CD14-positive monocyte (primary cell): Measurements from ENCODE around the gene EXOC6B. TPM values are rescaled to one million over a fixed set of nuclear protein-coding genes. Genes with fewer than 3 reads are reported as not detected.
"Not testable (repeated sequence)": the region's sequence is repeated elsewhere in the genome, so short reads cannot be mapped to it uniquely, and the experiment has no call there.

ENCODE experiments used
- DNase-seq, 3 donors: peaks; one replicate each; pipeline ENCODE4 v3.0.0-alpha.2; 2011 to 2022
- H2AFZ ChIP-seq: 2 replicates; pipeline ENCODE4 v1.6.0; 2012; ENCODE audit warnings: mild to moderate bottlenecking, low read depth, low read length, inconsistent platforms; ENCODE audit not compliant: insufficient read depth, poor library complexity, severe bottlenecking
- H3K27ac ChIP-seq, 2 donors: 1 replicate in 1 of 2; 2 replicates in 1 of 2; pipeline ENCODE4 v1.5.1; 2012 to 2013; ENCODE audit warnings: low read length in 2 of 2, control low read depth in 1 of 2, inconsistent platforms in 1 of 2, low read depth in 1 of 2, mild to moderate bottlenecking in 1 of 2
- H3K27me3 ChIP-seq, 2 donors: one replicate each; pipeline versions ENCODE4 v1.6.0 to v1.6.1; 2011 to 2013; ENCODE audit warnings: low read length in 2 of 2; ENCODE audit not compliant: control insufficient read depth in 2 of 2, insufficient read depth in 2 of 2
- H3K36me3 ChIP-seq, 2 donors: replicated peaks in 1 of 2; 1 replicate in 1 of 2; 2 replicates in 1 of 2; pipeline versions ENCODE4 v1.5.1 to v1.6.1; 2012 to 2013; ENCODE audit warnings: low read length in 2 of 2, control low read depth in 1 of 2, inconsistent platforms in 1 of 2, mild to moderate bottlenecking in 1 of 2; ENCODE audit not compliant: insufficient read depth in 2 of 2, control insufficient read depth in 1 of 2
- H3K4me1 ChIP-seq, 2 donors: 1 replicate in 1 of 2; 2 replicates in 1 of 2; pipeline versions ENCODE4 v1.5.1 to v1.6.1; 2012 to 2013; ENCODE audit warnings: low read length in 2 of 2, control low read depth in 1 of 2, inconsistent platforms in 1 of 2, mild to moderate bottlenecking in 1 of 2, moderate library complexity in 1 of 2; ENCODE audit not compliant: insufficient read depth in 2 of 2, control insufficient read depth in 1 of 2
- H3K4me2 ChIP-seq: replicated peaks from 2 replicates; pipeline ENCODE3; 2012; ENCODE audit warnings: low read length, moderate library complexity, mild to moderate bottlenecking; ENCODE audit not compliant: poor library complexity, severe bottlenecking; ENCODE audit errors: extremely low read depth
- H3K4me3 ChIP-seq, 3 experiments: fragments of 200-600 bp in 1 of 3; sonication (generic) in 1 of 3; replicated peaks in 1 of 3; 1 replicate in 2 of 3; 2 replicates in 1 of 3; pipeline ENCODE4 v1.5.1; 2011 to 2013; ENCODE audit warnings: low read length in 3 of 3, mild to moderate bottlenecking in 3 of 3, control low read depth in 2 of 3, low read depth in 2 of 3, inconsistent platforms in 1 of 3, moderate library complexity in 1 of 3
- H3K79me2 ChIP-seq: 2 replicates; pipeline ENCODE4 v1.6.0; 2012; ENCODE audit warnings: mild to moderate bottlenecking, control low read depth, inconsistent platforms, low read length, moderate library complexity; ENCODE audit not compliant: insufficient read depth
- H3K9ac ChIP-seq: 2 replicates; pipeline ENCODE4 v1.6.0; 2017; ENCODE audit warnings: low read length, mild to moderate bottlenecking; ENCODE audit not compliant: insufficient read depth, poor library complexity, severe bottlenecking
- H3K9me3 ChIP-seq, 2 donors: replicated peaks in 1 of 2; 1 replicate in 1 of 2; 2 replicates in 1 of 2; pipeline versions ENCODE4 v1.5.1 to v1.6.1; 2012 to 2013; ENCODE audit warnings: low read length in 2 of 2, control low read depth in 1 of 2; ENCODE audit not compliant: control insufficient read depth in 1 of 2, insufficient read depth in 1 of 2
- H4K20me1 ChIP-seq: 2 replicates; pipeline ENCODE4 v1.6.0; 2012; ENCODE audit warnings: mild to moderate bottlenecking, low read length, control low read depth, moderate library complexity; ENCODE audit not compliant: insufficient read depth
- H3K27ac Mint-ChIP-seq, 7 donors: one replicate each; pipeline ENCODE4 v1.8.0; 2020; ENCODE audit warnings: mild to moderate bottlenecking in 7 of 7, mixed read lengths in 7 of 7, moderate library complexity in 6 of 7, inconsistent platforms in 2 of 7
- H3K27me3 Mint-ChIP-seq, 3 donors: one replicate each; pipeline ENCODE4 v1.8.0; 2021 to 2022; ENCODE audit warnings: low read depth in 3 of 3, mild to moderate bottlenecking in 3 of 3, mixed read lengths in 3 of 3, moderate library complexity in 3 of 3, inconsistent platforms in 1 of 3
- H3K36me3 Mint-ChIP-seq, 2 donors: one replicate each; pipeline ENCODE4 v1.8.0; 2020; ENCODE audit warnings: mixed read lengths in 2 of 2, inconsistent platforms in 1 of 2, mild to moderate bottlenecking in 1 of 2
- H3K4me1 Mint-ChIP-seq: one replicate; pipeline ENCODE4 v1.8.0; 2020; ENCODE audit warnings: mild to moderate bottlenecking, mixed read lengths
- H3K4me3 Mint-ChIP-seq, 2 donors: one replicate each; pipeline ENCODE4 v1.8.0; 2020; ENCODE audit warnings: mild to moderate bottlenecking in 2 of 2, mixed read lengths in 2 of 2, moderate library complexity in 1 of 2
- H3K9me3 Mint-ChIP-seq, 7 donors: one replicate each; pipeline ENCODE4 v1.8.0; 2020 to 2022; ENCODE audit warnings: mixed read lengths in 7 of 7, mild to moderate bottlenecking in 6 of 7, moderate library complexity in 6 of 7, inconsistent platforms in 2 of 7
- WGBS: methylation state at CpG from one replicate; pipeline ENCODE4 v1.1.5; 2013; ENCODE audit warnings: missing lambda C conversion rate; ENCODE audit not compliant: insufficient coverage; 5-methylcytosine and 5-hydroxymethylcytosine counted together
- intact Hi-C, 2 donors: fragments of 100-400 bp; cut with micrococcal nuclease; formaldehyde crosslinking; loops; one replicate each; pipeline versions ENCODE4 v1.15.0 to v1.15.1; 2023
- polyA plus RNA-seq, 3 donors: library from polyadenylated mRNA; depleted of rRNA in 1 of 3; unstranded in 2 of 3; stranded (reverse) in 1 of 3; fragments of 300-500 nt in 2 of 3; fragments of >200 nt in 1 of 3; fragmentation: Illumina TruSeq in 2 of 3; gene quantifications; 1 replicate in 2 of 3; 2 replicates in 1 of 3; pipeline ENCODE4 v1.2.3, GENCODE V29; 2012 to 2021
- TF ChIP-seq, protein P1 (sequence below): fragments of 200-600 bp; IDR thresholded peaks from one replicate; pipeline ENCODE4 v1.8.0; 2022; ENCODE audit warnings: antibody characterized with exemption, mild to moderate bottlenecking

EXOC6B gene
- polyA plus RNA-seq, 3 donors: 1.8 to 2.8 (median 2.1) TPM

DNA sequence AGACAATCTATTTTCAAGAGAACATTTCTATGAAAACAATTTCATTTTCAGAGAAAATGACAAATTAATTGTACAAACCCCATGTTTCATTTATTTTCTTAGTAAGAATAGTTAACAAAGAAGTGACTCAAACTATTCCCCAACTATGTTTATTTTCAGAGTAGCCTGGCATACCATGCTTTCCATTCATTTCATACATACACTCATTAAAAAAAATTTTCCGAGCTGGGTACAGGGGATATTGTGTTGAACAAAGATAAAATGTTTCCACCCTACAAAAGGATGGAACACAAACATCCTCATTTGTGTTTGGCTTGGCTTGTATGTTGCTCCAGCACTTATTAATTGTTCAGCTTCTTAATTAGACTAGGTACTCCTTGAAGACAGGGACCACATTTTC lies 331.4 kb downstream of the EXOC6B start:
- no peaks in the 10 kb centered on the region for H3K36me3 ChIP-seq
- H3K9me3 Mint-ChIP-seq: peaks cover 0 to 2% (median 0%) of the 10 kb centered on the region in 7 donors
- H3K9ac ChIP-seq: no peak overlapping the region
- no peak overlapping the region for H3K4me3 Mint-ChIP-seq
- peaks cover 0 to 2% of the 10 kb centered on the region in 2 donors for H3K36me3 Mint-ChIP-seq
- no peaks in the 10 kb centered on the region for H3K4me1 Mint-ChIP-seq
- no peaks in the 10 kb centered on the region for H3K9me3 ChIP-seq
- no peaks in the 10 kb centered on the region for H3K27me3 Mint-ChIP-seq
- H3K4me2 ChIP-seq: no peak overlapping the region
- intact Hi-C loops: no loop called here
- H3K4me1 ChIP-seq: no peaks in the 10 kb centered on the region
- H3K79me2 ChIP-seq: no peaks in the 10 kb centered on the region
- no peak overlapping the region for H2AFZ ChIP-seq
- DNase-seq: no peak
- H3K27ac Mint-ChIP-seq: no peak overlapping the region
- H3K27me3 ChIP-seq: no peaks in the 10 kb centered on the region
- WGBS: no CpG with 5 or more reads among the region's 1 CpG
- TF ChIP-seq, protein P1, sequence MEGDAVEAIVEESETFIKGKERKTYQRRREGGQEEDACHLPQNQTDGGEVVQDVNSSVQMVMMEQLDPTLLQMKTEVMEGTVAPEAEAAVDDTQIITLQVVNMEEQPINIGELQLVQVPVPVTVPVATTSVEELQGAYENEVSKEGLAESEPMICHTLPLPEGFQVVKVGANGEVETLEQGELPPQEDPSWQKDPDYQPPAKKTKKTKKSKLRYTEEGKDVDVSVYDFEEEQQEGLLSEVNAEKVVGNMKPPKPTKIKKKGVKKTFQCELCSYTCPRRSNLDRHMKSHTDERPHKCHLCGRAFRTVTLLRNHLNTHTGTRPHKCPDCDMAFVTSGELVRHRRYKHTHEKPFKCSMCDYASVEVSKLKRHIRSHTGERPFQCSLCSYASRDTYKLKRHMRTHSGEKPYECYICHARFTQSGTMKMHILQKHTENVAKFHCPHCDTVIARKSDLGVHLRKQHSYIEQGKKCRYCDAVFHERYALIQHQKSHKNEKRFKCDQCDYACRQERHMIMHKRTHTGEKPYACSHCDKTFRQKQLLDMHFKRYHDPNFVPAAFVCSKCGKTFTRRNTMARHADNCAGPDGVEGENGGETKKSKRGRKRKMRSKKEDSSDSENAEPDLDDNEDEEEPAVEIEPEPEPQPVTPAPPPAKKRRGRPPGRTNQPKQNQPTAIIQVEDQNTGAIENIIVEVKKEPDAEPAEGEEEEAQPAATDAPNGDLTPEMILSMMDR: no peak
- H3K4me3 ChIP-seq: no peak overlapping the region
- no peaks in the 10 kb centered on the region for H4K20me1 ChIP-seq
- H3K27ac ChIP-seq: no peak overlapping the region

- H4K20me1 ChIP-seq, H3K4me3 Mint-ChIP-seq, H3K79me2 ChIP-seq, H3K4me2 ChIP-seq, H3K4me1 Mint-ChIP-seq, DNase-seq, H3K36me3 ChIP-seq, intact Hi-C loops, H3K27ac Mint-ChIP-seq, H3K36me3 Mint-ChIP-seq, H3K9ac ChIP-seq, H3K4me3 ChIP-seq, H3K27me3 Mint-ChIP-seq, H2AFZ ChIP-seq, H3K27ac ChIP-seq, H3K9me3 ChIP-seq, H3K27me3 ChIP-seq, H3K4me1 ChIP-seq: not testable (repeated sequence)
- peaks cover 4 to 20% (median 10%) of the 10 kb centered on the region in 7 donors for H3K9me3 Mint-ChIP-seq
- no CpG with 5 or more reads among the region's 1 CpG for WGBS
These were observed 341.2 kb downstream of the EXOC6B start for GRCh38 chr2:72484622-72485021.
